GM12872 (cell line): Measurements from ENCODE around the gene AKAP13.
A peak's percentile ranks its signal among the peaks of the same experiment; 100 is the strongest.

ENCODE experiments used
- TF ChIP-seq, protein P1 (sequence below): IDR thresholded peaks from 3 replicates; pipeline ENCODE4 v1.5.1; 2011; ENCODE audit warnings: low read depth, mild to moderate bottlenecking, low read length, moderate library complexity; ENCODE audit not compliant: insufficient read depth

Gene AKAP13, protein sequence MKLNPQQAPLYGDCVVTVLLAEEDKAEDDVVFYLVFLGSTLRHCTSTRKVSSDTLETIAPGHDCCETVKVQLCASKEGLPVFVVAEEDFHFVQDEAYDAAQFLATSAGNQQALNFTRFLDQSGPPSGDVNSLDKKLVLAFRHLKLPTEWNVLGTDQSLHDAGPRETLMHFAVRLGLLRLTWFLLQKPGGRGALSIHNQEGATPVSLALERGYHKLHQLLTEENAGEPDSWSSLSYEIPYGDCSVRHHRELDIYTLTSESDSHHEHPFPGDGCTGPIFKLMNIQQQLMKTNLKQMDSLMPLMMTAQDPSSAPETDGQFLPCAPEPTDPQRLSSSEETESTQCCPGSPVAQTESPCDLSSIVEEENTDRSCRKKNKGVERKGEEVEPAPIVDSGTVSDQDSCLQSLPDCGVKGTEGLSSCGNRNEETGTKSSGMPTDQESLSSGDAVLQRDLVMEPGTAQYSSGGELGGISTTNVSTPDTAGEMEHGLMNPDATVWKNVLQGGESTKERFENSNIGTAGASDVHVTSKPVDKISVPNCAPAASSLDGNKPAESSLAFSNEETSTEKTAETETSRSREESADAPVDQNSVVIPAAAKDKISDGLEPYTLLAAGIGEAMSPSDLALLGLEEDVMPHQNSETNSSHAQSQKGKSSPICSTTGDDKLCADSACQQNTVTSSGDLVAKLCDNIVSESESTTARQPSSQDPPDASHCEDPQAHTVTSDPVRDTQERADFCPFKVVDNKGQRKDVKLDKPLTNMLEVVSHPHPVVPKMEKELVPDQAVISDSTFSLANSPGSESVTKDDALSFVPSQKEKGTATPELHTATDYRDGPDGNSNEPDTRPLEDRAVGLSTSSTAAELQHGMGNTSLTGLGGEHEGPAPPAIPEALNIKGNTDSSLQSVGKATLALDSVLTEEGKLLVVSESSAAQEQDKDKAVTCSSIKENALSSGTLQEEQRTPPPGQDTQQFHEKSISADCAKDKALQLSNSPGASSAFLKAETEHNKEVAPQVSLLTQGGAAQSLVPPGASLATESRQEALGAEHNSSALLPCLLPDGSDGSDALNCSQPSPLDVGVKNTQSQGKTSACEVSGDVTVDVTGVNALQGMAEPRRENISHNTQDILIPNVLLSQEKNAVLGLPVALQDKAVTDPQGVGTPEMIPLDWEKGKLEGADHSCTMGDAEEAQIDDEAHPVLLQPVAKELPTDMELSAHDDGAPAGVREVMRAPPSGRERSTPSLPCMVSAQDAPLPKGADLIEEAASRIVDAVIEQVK (N-terminal part only)

DNA sequence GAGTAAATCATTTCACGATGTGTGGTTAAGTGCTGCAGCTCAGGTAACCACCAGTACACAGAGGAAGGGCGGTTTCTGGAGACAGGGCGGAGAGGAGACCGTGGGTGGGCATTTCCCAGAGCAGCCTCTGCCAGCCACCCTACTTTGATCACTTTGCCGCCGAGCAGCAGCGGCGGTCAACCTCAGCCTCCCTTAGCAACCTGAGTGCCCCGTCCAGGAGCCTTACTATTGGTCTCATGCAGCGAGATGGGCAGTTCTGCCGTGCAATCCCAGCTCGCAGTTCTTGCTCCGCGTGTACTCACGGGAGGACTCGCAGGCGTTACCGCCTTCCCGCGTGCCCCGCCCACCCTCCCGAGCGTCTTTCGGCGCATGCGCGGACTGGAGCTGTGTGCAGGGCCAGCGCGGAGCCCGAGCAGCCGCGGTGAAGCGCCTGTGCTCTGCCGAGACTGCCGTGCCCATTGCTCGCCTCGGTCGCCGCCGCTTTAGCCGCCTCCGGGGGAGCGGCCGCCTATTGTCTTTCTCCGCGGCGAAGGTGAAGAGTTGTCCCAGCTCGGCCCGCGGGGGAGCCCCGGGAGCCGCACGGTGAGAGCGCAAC is at the start of gene AKAP13:
AKAP13 (plus strand) TSS at position 387 of the 595 bp plus-strand sequence. CDS start 105,118 bp downstream, outside the sequence.
- TF ChIP-seq, protein P1, sequence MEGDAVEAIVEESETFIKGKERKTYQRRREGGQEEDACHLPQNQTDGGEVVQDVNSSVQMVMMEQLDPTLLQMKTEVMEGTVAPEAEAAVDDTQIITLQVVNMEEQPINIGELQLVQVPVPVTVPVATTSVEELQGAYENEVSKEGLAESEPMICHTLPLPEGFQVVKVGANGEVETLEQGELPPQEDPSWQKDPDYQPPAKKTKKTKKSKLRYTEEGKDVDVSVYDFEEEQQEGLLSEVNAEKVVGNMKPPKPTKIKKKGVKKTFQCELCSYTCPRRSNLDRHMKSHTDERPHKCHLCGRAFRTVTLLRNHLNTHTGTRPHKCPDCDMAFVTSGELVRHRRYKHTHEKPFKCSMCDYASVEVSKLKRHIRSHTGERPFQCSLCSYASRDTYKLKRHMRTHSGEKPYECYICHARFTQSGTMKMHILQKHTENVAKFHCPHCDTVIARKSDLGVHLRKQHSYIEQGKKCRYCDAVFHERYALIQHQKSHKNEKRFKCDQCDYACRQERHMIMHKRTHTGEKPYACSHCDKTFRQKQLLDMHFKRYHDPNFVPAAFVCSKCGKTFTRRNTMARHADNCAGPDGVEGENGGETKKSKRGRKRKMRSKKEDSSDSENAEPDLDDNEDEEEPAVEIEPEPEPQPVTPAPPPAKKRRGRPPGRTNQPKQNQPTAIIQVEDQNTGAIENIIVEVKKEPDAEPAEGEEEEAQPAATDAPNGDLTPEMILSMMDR = no peak

DNA sequence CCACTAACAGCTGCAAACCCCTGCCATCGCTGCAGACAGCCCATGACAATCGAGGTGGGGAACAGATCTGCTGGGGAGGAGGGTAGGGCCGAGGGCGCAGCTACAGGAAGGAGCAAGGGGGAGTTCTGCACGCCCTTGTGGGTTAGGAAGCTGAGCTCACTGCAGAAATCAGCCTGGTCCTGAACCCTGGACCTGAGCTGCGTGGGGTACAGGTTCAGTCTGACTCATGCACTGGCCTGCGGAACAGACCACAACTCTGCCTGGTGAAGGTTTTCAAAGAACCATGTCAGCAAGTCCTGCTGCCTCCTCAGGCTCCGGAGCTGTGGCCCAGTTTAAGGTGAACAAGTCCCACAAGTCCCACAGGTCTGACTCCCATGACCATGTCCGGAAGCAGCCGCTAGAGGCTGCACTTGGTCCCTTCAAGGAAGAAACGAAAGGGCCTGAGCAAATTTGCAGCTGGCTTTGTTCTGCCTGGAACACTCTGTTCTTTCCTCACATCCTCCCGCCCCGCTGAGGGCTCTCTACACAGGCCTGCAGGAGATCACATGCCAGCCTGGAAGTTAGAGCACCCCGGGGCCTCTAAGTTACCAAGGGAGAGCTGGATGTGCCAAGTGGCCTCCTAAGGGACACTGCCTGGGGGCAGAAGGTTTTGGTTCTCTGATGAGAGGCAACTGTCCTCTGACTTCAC is 49.4 kb upstream of the AKAP13 start:
- TF ChIP-seq, protein P1 = peak; percentile 98

DNA sequence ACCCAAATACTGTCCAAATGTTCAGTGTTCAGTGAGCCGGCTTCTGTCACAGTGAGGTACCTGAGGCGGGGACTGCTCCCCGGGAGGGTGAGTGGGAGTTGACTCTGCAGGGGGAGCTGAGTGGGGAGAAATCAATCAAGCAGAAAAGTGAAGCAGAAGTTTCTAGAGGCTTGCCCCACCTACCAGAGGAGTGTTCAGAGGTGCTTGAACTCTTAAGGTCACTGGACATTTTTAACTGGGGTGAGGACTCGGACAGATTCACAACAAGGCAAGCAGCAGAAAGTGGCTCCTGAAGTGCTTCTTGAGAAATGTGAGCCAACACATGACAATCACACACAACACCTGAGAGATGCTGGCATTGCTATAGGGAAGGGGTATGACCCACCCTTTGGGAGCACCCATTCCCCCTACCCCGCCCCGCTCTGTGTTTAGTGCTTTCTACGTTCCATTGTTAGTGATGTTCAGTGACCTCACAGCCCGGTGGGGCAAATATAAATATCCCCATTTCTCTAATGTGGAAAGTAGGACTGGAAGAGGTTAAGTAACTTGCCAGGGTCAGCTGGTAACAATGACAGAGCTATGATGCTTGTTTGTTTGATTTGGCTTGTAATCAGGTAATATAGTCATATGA is 48.6 kb upstream of the AKAP13 start:
- TF ChIP-seq, protein P1 = no peak

DNA sequence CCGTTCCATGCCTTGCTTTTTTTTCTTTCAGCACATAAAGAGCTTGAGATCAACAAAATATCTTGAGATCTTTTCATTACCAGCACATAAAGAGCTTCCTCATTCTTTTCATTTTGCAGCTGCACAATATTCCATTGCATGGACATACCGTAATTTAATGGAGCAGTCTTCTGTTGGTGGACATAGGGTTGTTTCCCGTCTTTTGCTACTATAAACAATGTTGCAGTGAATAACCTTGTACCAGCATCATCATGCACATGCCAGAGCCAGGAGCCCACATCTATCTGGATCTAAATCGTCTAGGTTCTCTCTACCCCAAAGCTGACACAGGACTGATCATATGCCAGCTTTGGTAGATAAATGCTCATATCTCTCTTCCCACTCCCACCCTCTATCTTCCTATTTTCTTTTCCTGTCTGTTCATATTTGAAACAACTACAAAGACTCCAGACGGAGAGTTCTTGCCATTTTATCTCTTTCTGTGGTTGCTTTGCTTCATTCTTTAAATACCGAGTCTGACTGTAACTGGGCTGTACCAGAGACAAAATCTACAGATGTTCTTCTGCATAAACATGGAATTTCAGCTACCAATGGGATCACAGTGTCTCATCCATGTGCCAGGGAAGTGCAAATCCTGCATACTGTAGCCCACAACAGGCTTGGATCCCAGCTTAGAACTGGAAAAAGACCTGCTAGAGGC is 47.1 kb upstream of the AKAP13 start:
- TF ChIP-seq, protein P1 = no peak

DNA sequence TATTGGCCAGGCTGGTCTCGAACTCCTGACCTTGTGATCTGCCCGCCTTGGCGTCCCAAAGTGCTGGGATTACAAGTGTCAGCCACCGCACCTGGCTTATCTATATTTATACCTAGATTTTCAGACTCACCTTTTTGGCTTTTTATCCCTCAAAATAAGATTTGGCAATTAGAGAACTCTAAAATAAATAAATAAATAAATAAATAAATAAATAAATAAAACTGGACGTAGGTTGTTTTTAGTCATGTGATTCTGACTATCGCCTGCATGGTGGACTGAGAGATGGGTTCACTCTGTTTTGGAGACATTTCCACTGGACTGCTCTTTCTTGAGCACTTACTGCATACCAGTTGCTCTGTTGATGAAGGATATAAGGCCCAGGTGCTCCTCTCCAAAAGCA is 46.2 kb upstream of the AKAP13 start:
- TF ChIP-seq, protein P1 = no peak

DNA sequence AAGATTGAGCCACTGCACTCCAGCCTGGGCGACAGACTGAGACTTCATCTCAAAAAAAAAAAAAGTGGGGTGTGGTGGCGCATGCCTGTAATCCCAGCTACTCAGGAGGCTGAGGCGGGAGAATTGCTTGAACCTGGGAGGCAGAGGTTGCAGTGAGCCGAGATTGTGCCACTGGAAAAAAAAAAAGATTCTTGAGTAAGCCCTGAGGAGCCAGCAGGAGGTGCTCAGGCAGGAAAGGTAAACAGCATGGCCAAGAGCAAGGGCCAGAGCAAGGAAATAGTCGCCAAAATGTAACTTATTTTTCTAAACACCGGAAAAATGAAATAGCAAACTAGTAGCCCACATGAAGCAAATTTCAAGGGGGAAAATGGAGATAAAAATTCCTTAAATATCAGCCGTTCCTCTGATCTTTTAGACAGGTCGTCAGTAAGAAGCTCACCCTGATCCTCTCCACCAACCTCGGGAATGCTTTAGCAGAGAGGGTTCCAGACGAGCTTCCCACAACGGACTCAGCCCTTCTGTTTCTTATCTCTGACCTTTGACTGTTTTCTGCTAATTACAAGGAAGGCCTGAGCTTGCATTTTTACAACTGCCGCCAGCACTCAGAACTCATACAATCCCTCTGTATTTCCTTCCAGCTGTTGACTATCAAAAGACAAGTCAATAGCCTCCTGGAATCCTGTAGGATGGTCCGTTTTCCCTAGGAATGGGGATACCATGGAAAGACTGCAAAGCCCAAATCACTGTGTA is 45.0 kb upstream of the AKAP13 start:
- TF ChIP-seq, protein P1 = no peak
